GM06990 (cell line): ENCODE measurements around the gene CAMKMT.

Experiments used
- DNase-seq: peaks from one replicate; pipeline ENCODE4 v3.0.0-alpha.2; 2011; ENCODE audit not compliant: insufficient read length; ENCODE audit errors: extremely low read depth
- H3K27me3 ChIP-seq: replicated peaks from 2 replicates; pipeline ENCODE4 v1.6.0; 2011; ENCODE audit warnings: low read length; ENCODE audit not compliant: control insufficient read depth, insufficient read depth
- H3K36me3 ChIP-seq: 2 replicates; pipeline ENCODE4 v1.5.1; 2011; ENCODE audit warnings: low read length; ENCODE audit not compliant: control insufficient read depth, insufficient read depth
- H3K4me3 ChIP-seq: replicated peaks from 2 replicates; pipeline ENCODE4 v1.5.1; 2011; ENCODE audit warnings: low read depth, mild to moderate bottlenecking, control low read depth, low read length
- CTCF ChIP-seq: IDR thresholded peaks from 2 replicates; pipeline ENCODE4 v1.5.1; 2011; ENCODE audit warnings: low read length, control low read depth, mild to moderate bottlenecking, inconsistent platforms; ENCODE audit not compliant: insufficient read depth, poor library complexity, severe bottlenecking

CAMKMT gene

GRCh38 chr2:44766220-44766619 is 404.5 kb downstream of the CAMKMT start:
- no peaks in the 10 kb centered on the region for H3K36me3 ChIP-seq
- H3K4me3 ChIP-seq, result no peak overlapping the region
- H3K27me3 ChIP-seq, result no peaks in the 10 kb centered on the region
- TF ChIP-seq CTCF, result no peak
- no peak for DNase-seq

GRCh38 chr2:44766777-44767176 is 405.0 kb downstream of the CAMKMT start:
- H3K27me3 ChIP-seq, result no peaks in the 10 kb centered on the region
- no peak for DNase-seq
- no peaks in the 10 kb centered on the region for H3K36me3 ChIP-seq
- no peak for TF ChIP-seq CTCF
- H3K4me3 ChIP-seq, result no peak overlapping the region

- DNase-seq, result no peak
- H3K27me3 ChIP-seq, result no peaks in the 10 kb centered on the region
- TF ChIP-seq CTCF, result no peak
- H3K4me3 ChIP-seq, result no peak overlapping the region
- H3K36me3 ChIP-seq, result no peaks in the 10 kb centered on the region
These were observed 405.9 kb downstream of the CAMKMT start for GRCh38 chr2:44767691-44768090.

GRCh38 chr2:44768438-44769236 is 406.9 kb downstream of the CAMKMT start:
- no peak for TF ChIP-seq CTCF
- Histone ChIP-seq H3K27me3 (no peaks in the 10 kb centered on the region), H3K4me3 (no peak overlapping the region), H3K36me3 (no peaks in the 10 kb centered on the region)
- no peak for DNase-seq

- H3K36me3 ChIP-seq, result no peaks in the 10 kb centered on the region
- H3K4me3 ChIP-seq, result no peak overlapping the region
- no peak for TF ChIP-seq CTCF
- no peak for DNase-seq
- no peaks in the 10 kb centered on the region for H3K27me3 ChIP-seq
These were observed 407.7 kb downstream of the CAMKMT start for GRCh38 chr2:44769349-44770011.
